Parathyroid adenoma (tissue), 2 donors: Measurements from ENCODE around the gene TTC13.
"Not testable (repeated sequence)": the region's sequence is repeated elsewhere in the genome, so short reads cannot be mapped to it uniquely, and the experiment has no call there.

Experiments used
- H2AFZ ChIP-seq: fragments of 300-600 bp; sonication (generic); one replicate; pipeline ENCODE4 v1.7.0; 2017; ENCODE audit warnings: antibody characterized with exemption, mild to moderate bottlenecking
- H3K27ac ChIP-seq: fragments of 300-600 bp; sonication (generic); one replicate; pipeline ENCODE4 v1.7.0; 2017
- H3K27me3 ChIP-seq: fragments of 300-600 bp; sonication (generic); one replicate; pipeline ENCODE4 v1.7.0; 2017; ENCODE audit warnings: low read length; ENCODE audit not compliant: control insufficient read depth, insufficient read depth
- H3K36me3 ChIP-seq: fragments of 300-600 bp; sonication (generic); one replicate; pipeline ENCODE4 v1.7.0; 2017; ENCODE audit warnings: low read length; ENCODE audit not compliant: control insufficient read depth, insufficient read depth
- H3K4me1 ChIP-seq: fragments of 300-600 bp; sonication (generic); one replicate; pipeline ENCODE4 v1.7.0; 2017; ENCODE audit warnings: control low read depth
- H3K4me2 ChIP-seq: fragments of 300-600 bp; sonication (generic); one replicate; pipeline ENCODE4 v1.7.0; 2017; ENCODE audit warnings: low read length
- H3K4me3 ChIP-seq: fragments of 300-600 bp; sonication (generic); one replicate; pipeline ENCODE4 v1.7.0; 2017; ENCODE audit warnings: low read depth, low read length
- H3K79me2 ChIP-seq: fragments of 300-600 bp; sonication (generic); one replicate; pipeline ENCODE4 v1.7.0; 2017; ENCODE audit warnings: control low read depth
- H3K9ac ChIP-seq: fragments of 300-600 bp; sonication (generic); one replicate; pipeline ENCODE4 v1.7.0; 2017; ENCODE audit warnings: mild to moderate bottlenecking
- H3K9me3 ChIP-seq: fragments of 300-600 bp; sonication (generic); one replicate; pipeline ENCODE4 v1.7.0; 2017; ENCODE audit warnings: low read length; ENCODE audit not compliant: control insufficient read depth
- CTCF ChIP-seq: fragments of 300-600 bp; sonication (generic); IDR thresholded peaks from one replicate; pipeline ENCODE4 v1.7.0; 2017; ENCODE audit warnings: antibody characterized with exemption, mild to moderate bottlenecking
- donor health status: primary hyperparathyroidism.

The TTC13 gene

DNA sequence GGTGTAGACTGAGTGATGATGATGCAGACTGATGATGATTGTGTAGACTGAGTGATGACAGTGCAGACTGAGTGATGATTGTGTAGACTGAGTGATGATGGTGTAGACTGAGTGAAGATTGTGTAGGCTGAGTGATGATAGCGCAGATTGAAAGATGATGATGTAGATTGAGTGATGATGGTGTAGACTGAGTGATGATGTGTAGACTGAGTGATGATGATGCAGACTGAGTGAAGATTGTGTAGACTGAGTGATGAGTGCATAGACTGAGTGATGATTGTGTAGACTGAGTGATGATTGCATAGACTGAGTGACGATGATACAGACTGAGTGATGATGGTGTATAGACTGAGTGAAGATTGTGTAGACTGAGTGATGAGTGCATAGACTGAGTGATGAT lies 32.7 kb upstream of the TTC13 start:
- Histone ChIP-seq H2AFZ (no peak overlapping the region), H3K9ac (no peak overlapping the region), H3K79me2 (no peaks in the 10 kb centered on the region), H3K4me3 (no peak overlapping the region), H3K9me3 (no peaks in the 10 kb centered on the region), H3K36me3 (no peaks in the 10 kb centered on the region), H3K4me2 (no peak overlapping the region), H3K4me1 (no peaks in the 10 kb centered on the region), H3K27me3 (no peaks in the 10 kb centered on the region), H3K27ac (no peak overlapping the region)
- no peak for TF ChIP-seq CTCF

- not testable (repeated sequence) for H2AFZ ChIP-seq, H3K9me3 ChIP-seq, H3K27me3 ChIP-seq, H3K4me2 ChIP-seq, H3K4me3 ChIP-seq, H3K36me3 ChIP-seq, H3K79me2 ChIP-seq, H3K4me1 ChIP-seq, H3K9ac ChIP-seq, H3K27ac ChIP-seq
Observed at GRCh38 chr1:231007535-231007934, 28.9 kb upstream of the TTC13 start.

DNA sequence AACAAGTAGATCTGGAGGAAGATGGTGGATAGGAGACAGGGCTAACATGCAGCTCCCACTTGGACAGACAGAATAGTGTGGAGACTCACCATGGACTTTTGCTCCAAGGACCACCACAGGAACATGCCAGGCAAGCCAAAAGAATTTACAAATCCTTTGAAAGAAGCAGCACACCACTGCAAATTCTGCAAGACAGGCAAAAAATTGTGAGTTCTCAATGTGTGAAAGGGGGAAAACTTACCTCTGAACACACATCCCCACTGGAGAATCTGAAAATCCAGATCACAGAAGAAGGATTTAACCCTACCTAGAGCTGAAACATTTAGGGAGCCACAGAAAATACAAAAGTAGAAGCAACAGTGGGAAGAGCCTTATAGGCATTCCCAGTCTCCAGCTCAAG lies 23.2 kb upstream of the TTC13 start:
- Histone ChIP-seq H3K4me3 (no peak overlapping the region), H3K27me3 (no peaks in the 10 kb centered on the region), H2AFZ (no peak overlapping the region), H3K9me3 (no peaks in the 10 kb centered on the region), H3K4me2 (no peak overlapping the region), H3K4me1 (no peaks in the 10 kb centered on the region), H3K27ac (no peak overlapping the region), H3K79me2 (no peaks in the 10 kb centered on the region), H3K9ac (no peak overlapping the region), H3K36me3 (no peaks in the 10 kb centered on the region)
- TF ChIP-seq CTCF: no peak

DNA sequence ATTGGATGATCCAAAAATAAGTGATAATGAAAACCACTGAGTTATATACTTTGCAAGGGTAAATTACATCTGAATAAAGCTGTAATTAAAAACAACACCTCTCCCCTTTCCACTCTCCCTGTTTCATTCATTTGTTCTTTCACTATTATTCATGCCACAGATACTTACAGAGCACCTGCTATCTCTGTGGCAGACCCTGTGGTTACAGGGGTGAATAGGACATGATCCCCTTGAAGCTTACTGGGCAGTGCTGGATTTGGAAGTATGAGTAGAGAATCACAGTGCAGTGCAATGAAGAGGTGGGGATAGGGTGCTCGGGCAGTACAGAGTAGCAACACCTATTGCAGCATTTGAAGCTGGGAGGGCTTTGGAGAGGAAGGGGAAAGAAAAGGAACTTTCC lies 22.0 kb upstream of the TTC13 start:
- no peak for TF ChIP-seq CTCF
- Histone ChIP-seq H2AFZ (no peak overlapping the region), H3K27me3 (no peaks in the 10 kb centered on the region), H3K36me3 (no peaks in the 10 kb centered on the region), H3K9ac (no peak overlapping the region), H3K4me3 (no peak overlapping the region), H3K4me1 (no peaks in the 10 kb centered on the region), H3K79me2 (no peaks in the 10 kb centered on the region), H3K9me3 (no peaks in the 10 kb centered on the region), H3K27ac (no peak overlapping the region), H3K4me2 (no peak overlapping the region)

GRCh38 chr1:231000201-231000600 lies 21.5 kb upstream of the TTC13 start:
- no peak overlapping the region for H3K9ac ChIP-seq
- H3K27me3 ChIP-seq: no peaks in the 10 kb centered on the region
- H3K4me3 ChIP-seq: no peak overlapping the region
- H3K4me1 ChIP-seq: no peaks in the 10 kb centered on the region
- no peak overlapping the region for H3K4me2 ChIP-seq
- no peak overlapping the region for H3K27ac ChIP-seq
- no peaks in the 10 kb centered on the region for H3K36me3 ChIP-seq
- H3K9me3 ChIP-seq: no peaks in the 10 kb centered on the region
- no peaks in the 10 kb centered on the region for H3K79me2 ChIP-seq
- no peak overlapping the region for H2AFZ ChIP-seq
- TF ChIP-seq CTCF: no peak
